Right lobe of liver (tissue), 6 donors: ENCODE results near the gene NECAP2. TPM values are rescaled to one million over a fixed set of nuclear protein-coding genes. Genes with fewer than 3 reads are reported as not detected.
A peak's percentile ranks its signal among the peaks of the same experiment; 100 is the strongest.
"Not testable (repeated sequence)": the region's sequence is repeated elsewhere in the genome, so short reads cannot be mapped to it uniquely, and the experiment has no call there.

Source experiments
- ATAC-seq, 4 donors: fragments of 200-7000 bp; cut with Tn5 transposase; one replicate each; pipeline ENCODE4 v1.9.1; 2020; ENCODE audit warnings: mild to moderate bottlenecking in 4 of 4, moderate library complexity in 4 of 4
- DNase-seq, 3 donors: peaks; one replicate each; pipeline ENCODE4 v3.0.0-alpha.2; 2020
- H3K27ac ChIP-seq, 3 donors: fragments of 200-600 bp; one replicate each; pipeline ENCODE4 v1.8.0; 2022
- H3K27me3 ChIP-seq, 2 donors: fragments of 200-600 bp; one replicate each; pipeline ENCODE4 v1.8.0; 2022
- H3K36me3 ChIP-seq, 4 donors: fragments of 200-600 bp; sonication (generic) in 1 of 4; one replicate each; pipeline versions ENCODE4 v1.5.1 to v1.8.0; 2017 to 2022; ENCODE audit warnings: control low read depth in 1 of 4
- H3K4me1 ChIP-seq, 4 donors: fragments of 200-600 bp; sonication (generic) in 1 of 4; one replicate each; pipeline versions ENCODE4 v1.5.1 to v1.8.0; 2017 to 2022; ENCODE audit warnings: control low read depth in 1 of 4
- H3K4me3 ChIP-seq, 3 donors: fragments of 200-600 bp; one replicate each; pipeline ENCODE4 v1.8.0; 2022
- H3K9me3 ChIP-seq, 4 donors: fragments of 200-600 bp; sonication (generic) in 1 of 4; one replicate each; pipeline versions ENCODE4 v1.5.1 to v1.8.0; 2017 to 2022; ENCODE audit warnings: control low read depth in 1 of 4
- WGBS: methylation state at CpG from one replicate; pipeline ENCODE4 v1.1.6; 2018; ENCODE audit warnings: low coverage, low lambda C conversion rate; ENCODE audit not compliant: insufficient coverage; ENCODE audit errors: missing lambda C conversion rate; 5-methylcytosine and 5-hydroxymethylcytosine counted together
- intact Hi-C, 2 donors: fragments of 100-400 bp; cut with DNase I; formaldehyde crosslinking; loops; one replicate each; pipeline versions ENCODE4 v1.11.2 to v1.14.1; 2022
- total RNA-seq, 6 experiments: library from RNA; depleted of rRNA in 2 of 6; stranded (reverse); fragments of >200 nt in 2 of 6; fragmentation: NEBNext Ultra II Directional in 3 of 6; extraction: Animal tissue kit (Norgen Biotek cat#: 25700) in 3 of 6; gene quantifications; one replicate each; pipeline versions ENCODE4 v1.1.0 to v1.2.4, GENCODE V29; 2016 to 2023
- TF ChIP-seq, protein P1 (sequence below), 4 donors: fragments of 200-600 bp in 3 of 4; fragments of 450-650 bp in 1 of 4; IDR thresholded peaks; one replicate each; pipeline versions ENCODE4 v1.5.1 to v1.8.0; 2016 to 2022; ENCODE audit warnings: antibody characterized with exemption in 4 of 4, mild to moderate bottlenecking in 2 of 4
- donor health status: DM: no; HTN: yes; CAD: no.
- donor health status: DM: no; HTN: no; CAD: no.
- donor health status: DM: no; HTN: no; CAD: no.
- donor health status: DM: no; HTN: yes; CAD: no.
- donor health status: DM: no; HTN: yes; CAD: no.

NECAP2 gene
- total RNA-seq, 6 experiments from 2014 or later: 13.9 to 28.3 (median 24.2) TPM

DNA sequence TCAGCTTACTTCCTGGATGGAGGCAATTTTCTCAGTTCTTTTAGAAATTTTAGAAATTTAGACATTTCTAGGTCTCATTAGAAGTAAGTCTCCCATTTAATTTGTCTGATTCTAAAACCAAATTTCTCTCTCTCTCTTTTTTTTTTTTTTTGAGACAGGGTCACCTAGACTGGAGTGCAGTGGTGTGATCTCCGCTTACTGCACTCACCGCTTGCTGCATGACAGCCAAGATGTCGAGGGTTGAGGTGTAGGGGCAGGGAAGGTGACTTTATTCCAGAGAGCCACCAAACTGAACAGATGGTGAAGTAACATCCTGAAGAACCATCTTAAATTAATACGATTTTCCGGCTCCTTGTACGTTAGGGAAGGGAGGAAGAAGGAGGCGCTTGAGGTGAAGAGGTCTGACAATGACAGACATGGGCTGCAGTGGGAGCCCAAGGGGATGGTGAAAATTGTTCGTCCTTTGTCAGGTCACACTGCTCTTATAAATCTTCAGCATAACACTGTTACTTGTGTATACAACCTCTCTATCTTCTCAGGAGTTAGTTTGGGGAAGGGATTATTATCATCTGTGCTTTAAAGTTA, 68.4 kb downstream of the NECAP2 start:
- H3K4me1 ChIP-seq, H3K27ac ChIP-seq, H3K4me3 ChIP-seq, H3K9me3 ChIP-seq, H3K27me3 ChIP-seq, H3K36me3 ChIP-seq, intact Hi-C loops: not testable (repeated sequence)
- DNase-seq: peak in 1 of 3 donors; percentile 59
- ATAC-seq: peak in 1 of 4 donors; percentile 81
- 77% methylated on average over 8 of the region's 8 CpGs for WGBS
- TF ChIP-seq, protein P1, sequence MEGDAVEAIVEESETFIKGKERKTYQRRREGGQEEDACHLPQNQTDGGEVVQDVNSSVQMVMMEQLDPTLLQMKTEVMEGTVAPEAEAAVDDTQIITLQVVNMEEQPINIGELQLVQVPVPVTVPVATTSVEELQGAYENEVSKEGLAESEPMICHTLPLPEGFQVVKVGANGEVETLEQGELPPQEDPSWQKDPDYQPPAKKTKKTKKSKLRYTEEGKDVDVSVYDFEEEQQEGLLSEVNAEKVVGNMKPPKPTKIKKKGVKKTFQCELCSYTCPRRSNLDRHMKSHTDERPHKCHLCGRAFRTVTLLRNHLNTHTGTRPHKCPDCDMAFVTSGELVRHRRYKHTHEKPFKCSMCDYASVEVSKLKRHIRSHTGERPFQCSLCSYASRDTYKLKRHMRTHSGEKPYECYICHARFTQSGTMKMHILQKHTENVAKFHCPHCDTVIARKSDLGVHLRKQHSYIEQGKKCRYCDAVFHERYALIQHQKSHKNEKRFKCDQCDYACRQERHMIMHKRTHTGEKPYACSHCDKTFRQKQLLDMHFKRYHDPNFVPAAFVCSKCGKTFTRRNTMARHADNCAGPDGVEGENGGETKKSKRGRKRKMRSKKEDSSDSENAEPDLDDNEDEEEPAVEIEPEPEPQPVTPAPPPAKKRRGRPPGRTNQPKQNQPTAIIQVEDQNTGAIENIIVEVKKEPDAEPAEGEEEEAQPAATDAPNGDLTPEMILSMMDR (IDR thresholded peaks at IDR 0.05): peak in 1 of 4 donors; percentile 28

Other genes starting within 250 kb of the NECAP2 start
- gene ARHGEF19, start 228.1 kb upstream of the NECAP2 start, total RNA-seq: 1 to 10 TPM in 4 of 6 experiments, under 1 TPM in 2; 0.31 to 2.8 (median 1.5) TPM
- 1 to 10 TPM; 2.2 to 4.4 (median 3.1) TPM for gene CPLANE2, start 203.5 kb upstream of the NECAP2 start, total RNA-seq
- 10 to 100 TPM in 3 of 6 experiments, 1 to 10 TPM in 3; 7.9 to 14.1 (median 10.2) TPM for gene FBXO42, start 88.2 kb upstream of the NECAP2 start, total RNA-seq
- gene SZRD1, start 73.5 kb upstream of the NECAP2 start, total RNA-seq: 10 to 100 TPM; 41.4 to 57.8 (median 47.5) TPM
- gene SPATA21, start 3.3 kb upstream of the NECAP2 start, total RNA-seq: 1 to 10 TPM in 2 of 6 experiments, not detected in 4; 1.6 to 1.8 TPM
- gene RNU1-1, start 73.6 kb downstream of the NECAP2 start, total RNA-seq: 1,000 to 10,000 TPM in 3 of 6 experiments, 100 to 1,000 TPM in 1, under 1 TPM in 2; under 0.01 to 3,377 (median 977) TPM
- gene NBPF1, start 172.8 kb downstream of the NECAP2 start, total RNA-seq: 10 to 100 TPM; 22.7 to 30.7 (median 24.1) TPM
- 1,000 to 10,000 TPM in 3 of 6 experiments, 100 to 1,000 TPM in 1, under 1 TPM in 2; under 0.01 to 3,377 (median 977) TPM for gene RNU1-3, start 226.2 kb downstream of the NECAP2 start, total RNA-seq